PC-3 (cell line): ENCODE measurements around the gene TMEM43. TPM values are rescaled to one million over a fixed set of nuclear protein-coding genes. Genes with fewer than 3 reads are reported as not detected.

ENCODE experiments used
- ATAC-seq: fragments of 200-7000 bp; cut with Tn5 transposase; 2 replicates; pipeline ENCODE4 v1.9.1; 2020; ENCODE audit warnings: mild to moderate bottlenecking, moderate library complexity
- BruUV-seq: library from RNA; stranded (reverse); fragments of 400-500 nt; replicated peaks from 2 replicates; lab custom pipeline; 2021; lab: Mats Ljungman, UMichigan
- CTCF ChIA-PET: fragments of 300-600 bp; sonication (Branson Sonifier 250); formaldehyde crosslinking; loops from one replicate; lab custom pipeline; 2022; ENCODE audit warnings: antibody characterized with exemption; lab: Charles Lee
- POLR2A ChIA-PET: fragments of 300-600 bp; sonication (Branson Sonifier 250); formaldehyde crosslinking; loops from one replicate; lab custom pipeline; 2022; ENCODE audit warnings: antibody characterized with exemption; ENCODE audit not compliant: unreplicated experiment; lab: Charles Lee
- DNase-seq: peaks from one replicate; pipeline ENCODE4 v3.0.0-alpha.2; 2015
- H2AFZ ChIP-seq: fragments of 300-600 bp; sonication (generic); 2 replicates; pipeline ENCODE4 v1.6.0; 2016; ENCODE audit warnings: antibody characterized with exemption, low read length
- H3F3A ChIP-seq: fragments of 300-600 bp; sonication (generic); one replicate; pipeline ENCODE4 v1.6.0; 2017; ENCODE audit warnings: antibody characterized with exemption, low read length, control low read depth, mild to moderate bottlenecking; ENCODE audit not compliant: unreplicated experiment
- H3K27ac ChIP-seq: fragments of 300-600 bp; sonication (generic); 2 replicates; pipeline ENCODE4 v1.5.1; 2016; ENCODE audit warnings: mild to moderate bottlenecking, low read length
- H3K27me3 ChIP-seq: fragments of 300-600 bp; sonication (generic); 2 replicates; pipeline ENCODE4 v1.6.1; 2016; ENCODE audit warnings: low read length, mixed read lengths
- H3K36me3 ChIP-seq: fragments of 300-600 bp; sonication (generic); 2 replicates; pipeline ENCODE4 v1.6.1; 2016; ENCODE audit warnings: low read depth, mixed run types, low read length, mixed read lengths
- H3K4me1 ChIP-seq: fragments of 300-600 bp; sonication (generic); 2 replicates; pipeline ENCODE4 v1.5.1; 2016; ENCODE audit warnings: low read length; ENCODE audit not compliant: insufficient read depth
- H3K4me2 ChIP-seq: fragments of 300-600 bp; sonication (generic); 2 replicates; pipeline ENCODE4 v1.6.0; 2016; ENCODE audit warnings: low read length
- H3K4me3 ChIP-seq: fragments of 300-600 bp; sonication (generic); 2 replicates; pipeline ENCODE4 v1.5.1; 2016; ENCODE audit warnings: mild to moderate bottlenecking, low read length, mixed read lengths
- H3K79me2 ChIP-seq: fragments of 300-600 bp; sonication (generic); 2 replicates; pipeline ENCODE4 v1.6.1; 2017; ENCODE audit warnings: low read length, mixed read lengths
- H3K9ac ChIP-seq: fragments of 300-600 bp; sonication (generic); 2 replicates; pipeline ENCODE4 v1.6.0; 2016; ENCODE audit warnings: mild to moderate bottlenecking, low read length
- H3K9me2 ChIP-seq: fragments of 300-600 bp; sonication (generic); replicated peaks from 2 replicates; pipeline ENCODE4 v1.6.1; 2016; ENCODE audit warnings: mixed run types, low read length, mixed read lengths
- H3K9me3 ChIP-seq: fragments of 300-600 bp; sonication (generic); 2 replicates; pipeline ENCODE4 v1.6.1; 2016; ENCODE audit warnings: low read length, mixed read lengths
- H4K20me1 ChIP-seq: fragments of 300-600 bp; sonication (generic); 2 replicates; pipeline ENCODE4 v1.6.1; 2016; ENCODE audit warnings: low read length, mixed read lengths
- EZH2 ChIP-seq: fragments of 300-600 bp; sonication (generic); IDR thresholded peaks from one replicate; pipeline ENCODE4 v1.6.1; 2017; ENCODE audit warnings: antibody characterized with exemption, mild to moderate bottlenecking, low read length; ENCODE audit not compliant: unreplicated experiment
- EZH2phosphoT487 ChIP-seq: fragments of 300-600 bp; sonication (generic); IDR thresholded peaks from 2 replicates; pipeline ENCODE4 v1.6.1; 2018; ENCODE audit warnings: mild to moderate bottlenecking, antibody characterized with exemption, low read length, borderline replicate concordance
- intact Hi-C: fragments of 100-400 bp; cut with micrococcal nuclease; formaldehyde crosslinking; loops from 2 replicates; pipeline ENCODE4 v1.9.0; 2023
- total RNA-seq: library from RNA; depleted of rRNA; stranded (reverse); fragments of >200 nt; gene quantifications from 2 replicates; pipeline ENCODE4 v1.2.3, GENCODE V29; 2014
- TF ChIP-seq, protein P1 (sequence below): fragments of 300-600 bp; sonication (generic); conservative IDR thresholded peaks from 2 replicates; pipeline ENCODE4 v1.5.1; 2017; ENCODE audit warnings: antibody characterized with exemption, low read depth, mild to moderate bottlenecking, low read length

TMEM43 gene
- total RNA-seq, 1 experiment from 2014 or later, result 83.1 TPM

GRCh38 chr3:14110699-14111098 lies 14.2 kb upstream of the TMEM43 start:
- H3K4me2 ChIP-seq, result no peak overlapping the region
- no peaks in the 10 kb centered on the region for H3K27me3 ChIP-seq
- ChIA-PET CTCF (no interaction called here), POLR2A (no interaction called here)
- no TSS peak for BruUV-seq
- peaks cover 15% of the 10 kb centered on the region for H3K4me1 ChIP-seq
- DNase-seq, result peak; percentile 17
- H3K9me3 ChIP-seq, result no peaks in the 10 kb centered on the region
- peaks cover 39% of the 10 kb centered on the region for H3K36me3 ChIP-seq
- H3K4me3 ChIP-seq, result no peak overlapping the region
- intact Hi-C loops, result no loop called here
- H3K79me2 ChIP-seq, result no peaks in the 10 kb centered on the region
- H2AFZ ChIP-seq, result no peak overlapping the region
- H4K20me1 ChIP-seq, result no peaks in the 10 kb centered on the region
- H3K27ac ChIP-seq, result no peak overlapping the region
- H3K9ac ChIP-seq, result no peak overlapping the region
- H3F3A ChIP-seq, result no peaks in the 10 kb centered on the region
- H3K9me2 ChIP-seq, result no peaks in the 10 kb centered on the region
- TF ChIP-seq EZH2 (no peak), EZH2phosphoT487 (no peak)
- TF ChIP-seq, protein P1, sequence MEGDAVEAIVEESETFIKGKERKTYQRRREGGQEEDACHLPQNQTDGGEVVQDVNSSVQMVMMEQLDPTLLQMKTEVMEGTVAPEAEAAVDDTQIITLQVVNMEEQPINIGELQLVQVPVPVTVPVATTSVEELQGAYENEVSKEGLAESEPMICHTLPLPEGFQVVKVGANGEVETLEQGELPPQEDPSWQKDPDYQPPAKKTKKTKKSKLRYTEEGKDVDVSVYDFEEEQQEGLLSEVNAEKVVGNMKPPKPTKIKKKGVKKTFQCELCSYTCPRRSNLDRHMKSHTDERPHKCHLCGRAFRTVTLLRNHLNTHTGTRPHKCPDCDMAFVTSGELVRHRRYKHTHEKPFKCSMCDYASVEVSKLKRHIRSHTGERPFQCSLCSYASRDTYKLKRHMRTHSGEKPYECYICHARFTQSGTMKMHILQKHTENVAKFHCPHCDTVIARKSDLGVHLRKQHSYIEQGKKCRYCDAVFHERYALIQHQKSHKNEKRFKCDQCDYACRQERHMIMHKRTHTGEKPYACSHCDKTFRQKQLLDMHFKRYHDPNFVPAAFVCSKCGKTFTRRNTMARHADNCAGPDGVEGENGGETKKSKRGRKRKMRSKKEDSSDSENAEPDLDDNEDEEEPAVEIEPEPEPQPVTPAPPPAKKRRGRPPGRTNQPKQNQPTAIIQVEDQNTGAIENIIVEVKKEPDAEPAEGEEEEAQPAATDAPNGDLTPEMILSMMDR, result no peak
- no peak for ATAC-seq

DNA sequence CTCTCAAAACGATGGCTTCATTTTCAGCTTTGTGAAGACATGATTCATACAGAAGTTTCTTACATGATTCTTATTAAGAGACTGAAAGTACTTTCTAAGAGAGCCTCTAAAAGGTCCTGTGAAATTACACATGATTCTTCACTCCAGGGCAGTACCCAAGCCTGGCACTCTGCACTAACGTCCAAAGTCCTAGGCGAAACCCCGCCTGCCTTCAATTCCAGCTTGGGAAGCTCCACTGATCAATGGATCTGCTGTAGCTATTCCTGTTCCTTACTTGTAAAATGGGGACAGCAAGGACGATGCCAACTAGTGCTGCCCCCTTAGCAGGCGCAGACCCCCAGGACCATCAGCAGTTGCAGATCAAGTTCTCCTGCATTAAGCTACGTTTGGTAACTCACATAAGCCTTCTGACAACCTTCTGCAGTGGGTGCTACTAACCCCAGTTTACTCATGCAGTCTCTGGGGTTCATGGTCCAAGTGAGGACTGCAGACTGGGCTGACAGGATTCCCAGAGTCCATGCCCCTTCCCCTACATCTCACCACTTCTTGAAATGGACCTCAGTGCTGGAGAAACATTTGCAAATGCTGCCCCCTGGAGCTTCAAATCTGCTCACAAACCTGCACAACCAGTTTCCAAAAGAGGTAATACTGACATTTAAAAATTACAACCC lies 10.8 kb upstream of the TMEM43 start:
- Histone ChIP-seq H2AFZ (no peak overlapping the region), H3K9me2 (no peaks in the 10 kb centered on the region), H3F3A (no peaks in the 10 kb centered on the region), H3K36me3 (peaks cover 44% of the 10 kb centered on the region), H3K27me3 (no peaks in the 10 kb centered on the region), H3K27ac (no peak overlapping the region), H4K20me1 (no peaks in the 10 kb centered on the region), H3K9me3 (no peaks in the 10 kb centered on the region), H3K4me2 (peak overlapping the region; percentile 16), H3K9ac (no peak overlapping the region), H3K4me3 (no peak overlapping the region), H3K79me2 (peaks cover 21% of the 10 kb centered on the region; the same call in 1 of the 2 replicates), H3K4me1 (peaks cover 15% of the 10 kb centered on the region)
- no TSS peak for BruUV-seq
- intact Hi-C loops, result loop anchor here (1.0 kb wide), 1 partner anchor 218 kb away; no protein-coding TSS in a partner anchor
- no peak for TF ChIP-seq EZH2
- TF ChIP-seq, protein P1, result peak; percentile 86
- ChIA-PET CTCF (interaction anchor here (0.7 to 1.5 kb wide), 3 partner anchors 65 to 341 kb away, joined by 4 to 15 read pairs (median 5); partner anchors contain the start of gene LSM3), POLR2A (no interaction called here)
- ATAC-seq (peak; percentile 54), DNase-seq (peak; percentile 67)
